Transverse colon (tissue), 4 donors: ENCODE data around the gene P3H4. TPM values are rescaled to one million over a fixed set of nuclear protein-coding genes. Genes with fewer than 3 reads are reported as not detected.
A peak's percentile ranks its signal among the peaks of the same experiment; 100 is the strongest.

Source experiments
- DNase-seq: peaks from one replicate; pipeline ENCODE4 v3.0.0-alpha.2; 2019
- H3K27ac ChIP-seq, 4 donors: fragments of 200-600 bp; sonication (generic); 2 replicates each; pipeline ENCODE4 v1.5.1; 2016 to 2018; ENCODE audit warnings: inconsistent platforms in 4 of 4
- H3K27me3 ChIP-seq: fragments of 200-600 bp; sonication (generic); 2 replicates; pipeline ENCODE4 v1.5.1; 2017; ENCODE audit warnings: inconsistent platforms
- H3K36me3 ChIP-seq, 4 donors: fragments of 200-600 bp; sonication (generic); 2 replicates each; pipeline ENCODE4 v1.5.1; 2017 to 2019; ENCODE audit warnings: inconsistent platforms in 4 of 4
- H3K4me1 ChIP-seq, 4 donors: fragments of 200-600 bp; sonication (generic); 2 replicates each; pipeline ENCODE4 v1.5.1; 2017 to 2020; ENCODE audit warnings: inconsistent platforms in 4 of 4
- H3K4me3 ChIP-seq, 4 donors: fragments of 200-600 bp; sonication (generic); 1 replicate in 1 of 4; 2 replicates in 3 of 4; pipeline versions ENCODE4 v1.5.1 to v1.6.1; 2017 to 2019; ENCODE audit warnings: inconsistent platforms in 4 of 4
- H3K9me3 ChIP-seq, 2 donors: fragments of 200-600 bp; sonication (generic); 2 replicates each; pipeline ENCODE4 v1.5.1; 2017 to 2019; ENCODE audit warnings: inconsistent platforms in 2 of 2
- CTCF ChIP-seq, 5 experiments: fragments of 200-600 bp in 3 of 5; fragments of 450-650 bp in 2 of 5; sonication (generic) in 3 of 5; IDR thresholded peaks; 1 replicate in 2 of 5; 2 replicates in 3 of 5; pipeline ENCODE4 v1.5.1; 2016 to 2017; ENCODE audit warnings: antibody characterized with exemption in 5 of 5, inconsistent platforms in 3 of 5, mild to moderate bottlenecking in 2 of 5, moderate library complexity in 1 of 5
- EP300 ChIP-seq: sonication (generic); formaldehyde crosslinking; IDR thresholded peaks from one replicate; pipeline ENCODE4 v1.6.1; 2017; ENCODE audit warnings: antibody characterized with exemption, low read depth
- POLR2A ChIP-seq: fragments of 450-650 bp; IDR thresholded peaks from one replicate; pipeline ENCODE4 v1.6.1; 2016; ENCODE audit warnings: antibody characterized with exemption, mild to moderate bottlenecking, moderate library complexity
- POLR2AphosphoS5 ChIP-seq, 3 donors: sonication (generic); formaldehyde crosslinking; IDR thresholded peaks; one replicate each; pipeline ENCODE4 v1.6.1; 2016; ENCODE audit warnings: antibody characterized with exemption in 3 of 3
- WGBS, 2 donors: methylation state at CpG; one replicate each; pipeline ENCODE4 v1.1.5; 2018; ENCODE audit warnings: low coverage in 1 of 2; 5-methylcytosine and 5-hydroxymethylcytosine counted together
- in situ Hi-C, 4 donors: fragments of 200-750 bp; cut with MboI; loops; one replicate each; pipeline versions ENCODE4 v1.15.0 to v1.15.1; 2017; ENCODE audit warnings: low sequenced_read_pairs in 3 of 4, low pct_ligation_motif_present in 1 of 4, low pct_unique_long_range_greater_than_20kb in 1 of 4
- intact Hi-C: fragments of 100-400 bp; cut with DNase I; formaldehyde crosslinking; loops from one replicate; pipeline ENCODE4 v1.15.1; 2023; ENCODE audit warnings: low total_unique reads
- total RNA-seq, 4 donors: library from RNA; depleted of rRNA; stranded (reverse); fragments of >200 nt; gene quantifications; one replicate each; pipeline ENCODE4 v1.1.0, GENCODE V29; 2016

Gene P3H4
- total RNA-seq, 4 donors from 2014 or later: 18.7 to 39.6 (median 22.5) TPM

GRCh38 chr17:41773731-41774193 is 38.0 kb downstream of the P3H4 start:
- WGBS, 2 donors: 49% methylated on average over 8 of the region's 8 CpGs; no CpG with 5 or more reads in 1 of the 2 donors
- peak overlapping the region; percentile 91 to 96 (median 92) for H3K27ac ChIP-seq
- H3K27me3 ChIP-seq: no peaks in the 10 kb centered on the region
- H3K9me3 ChIP-seq: no peaks in the 10 kb centered on the region
- intact Hi-C loops (no loop called here), in situ Hi-C loops (no loop called here)
- peak; percentile 23 for DNase-seq
- no peak overlapping the region for H3K4me3 ChIP-seq
- no peak for TF ChIP-seq CTCF (IDR thresholded peaks at IDR 0.05)
- no peak for TF ChIP-seq POLR2A
- TF ChIP-seq POLR2AphosphoS5 (IDR thresholded peaks at IDR 0.05): no peak
- TF ChIP-seq EP300: no peak
- peaks cover 0 to 16% (median 11%) of the 10 kb centered on the region in 4 donors for H3K36me3 ChIP-seq
- peaks cover 57 to 74% (median 71%) of the 10 kb centered on the region in 4 donors for H3K4me1 ChIP-seq

GRCh38 chr17:41773190-41773588 is 38.6 kb downstream of the P3H4 start:
- DNase-seq: peak; percentile 93
- intact Hi-C loops (no loop called here), in situ Hi-C loops (no loop called here)
- no peaks in the 10 kb centered on the region for H3K9me3 ChIP-seq
- peaks cover 0 to 18% (median 11%) of the 10 kb centered on the region in 4 donors for H3K36me3 ChIP-seq
- 43% methylated on average over 12 of the region's 12 CpGs; no CpG with 5 or more reads in 1 of the 2 donors for WGBS, 2 donors
- no peak for TF ChIP-seq EP300
- TF ChIP-seq CTCF (IDR thresholded peaks at IDR 0.05): no peak
- TF ChIP-seq POLR2A: peak; percentile 79
- peak; percentile 81 to 85 (median 85) for TF ChIP-seq POLR2AphosphoS5 (IDR thresholded peaks at IDR 0.05)
- H3K27me3 ChIP-seq: no peaks in the 10 kb centered on the region
- H3K4me3 ChIP-seq: peak overlapping the region in 1 of 4 donors; percentile 6
- peak overlapping the region; percentile 91 to 96 (median 92) for H3K27ac ChIP-seq
- H3K4me1 ChIP-seq: peaks cover 56 to 69% (median 67%) of the 10 kb centered on the region in 4 donors

- H3K9me3 ChIP-seq: no peaks in the 10 kb centered on the region
- peak; percentile 58 for DNase-seq
- in situ Hi-C loops: no loop called here
- H3K27ac ChIP-seq: peak overlapping the region; percentile 91 to 96 (median 92)
- peak overlapping the region in 2 of 4 donors; percentile 6 to 11 for H3K4me3 ChIP-seq
- intact Hi-C loops: no loop called here
- no peak for TF ChIP-seq CTCF (IDR thresholded peaks at IDR 0.05)
- no peaks in the 10 kb centered on the region for H3K27me3 ChIP-seq
- 56% methylated on average over 19 of the region's 19 CpGs; no CpG with 5 or more reads in 1 of the 2 donors for WGBS, 2 donors
- peaks cover 52 to 64% (median 62%) of the 10 kb centered on the region in 4 donors for H3K4me1 ChIP-seq
- H3K36me3 ChIP-seq: peaks cover 0 to 21% (median 12%) of the 10 kb centered on the region in 4 donors
Measured at GRCh38 chr17:41772586-41773189, 39.1 kb downstream of the P3H4 start.

- peaks cover 48 to 60% (median 57%) of the 10 kb centered on the region in 4 donors for H3K4me1 ChIP-seq
- no peaks in the 10 kb centered on the region for H3K27me3 ChIP-seq
- 63% methylated on average over 4 of the region's 4 CpGs; no CpG with 5 or more reads in 1 of the 2 donors for WGBS, 2 donors
- peak overlapping the region in 1 of 4 donors; percentile 11 for H3K4me3 ChIP-seq
- peak; percentile 90 for DNase-seq
- peaks cover 0 to 26% (median 14%) of the 10 kb centered on the region in 4 donors for H3K36me3 ChIP-seq
- no peaks in the 10 kb centered on the region for H3K9me3 ChIP-seq
- in situ Hi-C loops (no loop called here), intact Hi-C loops (no loop called here)
- TF ChIP-seq POLR2A: peak; percentile 45
- peak; percentile 41 to 66 (median 55) for TF ChIP-seq POLR2AphosphoS5 (IDR thresholded peaks at IDR 0.05)
- no peak for TF ChIP-seq EP300
- no peak for TF ChIP-seq CTCF (IDR thresholded peaks at IDR 0.05)
- peak overlapping the region; percentile 91 to 96 (median 92) for H3K27ac ChIP-seq
Measured at GRCh38 chr17:41772218-41772585, 39.5 kb downstream of the P3H4 start.
